Upper lobe of right lung (tissue), 1 donor: ENCODE measurements around the gene OXLD1. TPM values are rescaled to one million over a fixed set of nuclear protein-coding genes. Genes with fewer than 3 reads are reported as not detected.
A peak's percentile ranks its signal among the peaks of the same experiment; 100 is the strongest.

Experiments used
- ATAC-seq: fragments of 200-7000 bp; cut with Tn5 transposase; one replicate; pipeline ENCODE4 v1.9.1; 2020; ENCODE audit warnings: mild to moderate bottlenecking, moderate library complexity
- DNase-seq: peaks from one replicate; pipeline ENCODE4 v3.0.0-alpha.2; 2020
- H3K27ac ChIP-seq: fragments of 200-600 bp; one replicate; pipeline ENCODE4 v1.8.0; 2022
- H3K27me3 ChIP-seq: fragments of 200-600 bp; one replicate; pipeline ENCODE4 v1.8.0; 2022; ENCODE audit warnings: mild to moderate bottlenecking
- H3K36me3 ChIP-seq: fragments of 200-600 bp; one replicate; pipeline ENCODE4 v1.8.0; 2022
- H3K4me1 ChIP-seq: fragments of 200-600 bp; one replicate; pipeline ENCODE4 v1.8.0; 2022
- H3K4me3 ChIP-seq: fragments of 200-600 bp; one replicate; pipeline ENCODE4 v1.8.0; 2022; ENCODE audit warnings: mild to moderate bottlenecking
- H3K9me3 ChIP-seq: fragments of 200-600 bp; one replicate; pipeline ENCODE4 v1.8.0; 2022
- intact Hi-C: fragments of 100-400 bp; cut with DNase I; formaldehyde crosslinking; loops from one replicate; pipeline ENCODE4 v1.11.0; 2022
- total RNA-seq: library from RNA; stranded (reverse); fragmentation: NEBNext Ultra II Directional; extraction: Animal tissue kit (Norgen Biotek cat#: 25700); gene quantifications from one replicate; pipeline ENCODE4 v1.2.1, GENCODE V29; 2021
- TF ChIP-seq, protein P1 (sequence below): fragments of 200-600 bp; IDR thresholded peaks from one replicate; pipeline ENCODE4 v1.8.0; 2022; ENCODE audit warnings: antibody characterized with exemption
- donor health status: DM: no; HTN: yes; CAD: no; lungs with severe emphysema.

The OXLD1 gene
- total RNA-seq, 1 donor from 2014 or later = 26.7 TPM

DNA sequence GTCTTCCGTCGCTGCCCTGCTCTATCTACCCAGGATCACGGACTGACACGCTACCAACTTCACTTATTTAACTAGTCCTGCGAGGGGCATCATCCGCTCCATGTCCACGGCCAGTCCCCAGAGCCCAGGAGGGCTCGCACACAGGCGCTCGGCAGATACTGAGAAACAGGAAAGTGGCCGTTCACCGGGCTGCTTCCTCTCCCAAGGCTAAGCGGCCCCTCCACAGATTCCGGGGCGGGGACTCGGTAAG is 388 bp downstream of the OXLD1 start:
- Histone ChIP-seq H3K4me1 (peaks cover 25% of the 10 kb centered on the region), H3K36me3 (peaks cover 22% of the 10 kb centered on the region), H3K27me3 (no peaks in the 10 kb centered on the region), H3K27ac (peak overlapping the region; percentile 92), H3K9me3 (no peaks in the 10 kb centered on the region), H3K4me3 (peak overlapping the region; percentile 99)
- intact Hi-C loops = no loop called here
- TF ChIP-seq, protein P1, sequence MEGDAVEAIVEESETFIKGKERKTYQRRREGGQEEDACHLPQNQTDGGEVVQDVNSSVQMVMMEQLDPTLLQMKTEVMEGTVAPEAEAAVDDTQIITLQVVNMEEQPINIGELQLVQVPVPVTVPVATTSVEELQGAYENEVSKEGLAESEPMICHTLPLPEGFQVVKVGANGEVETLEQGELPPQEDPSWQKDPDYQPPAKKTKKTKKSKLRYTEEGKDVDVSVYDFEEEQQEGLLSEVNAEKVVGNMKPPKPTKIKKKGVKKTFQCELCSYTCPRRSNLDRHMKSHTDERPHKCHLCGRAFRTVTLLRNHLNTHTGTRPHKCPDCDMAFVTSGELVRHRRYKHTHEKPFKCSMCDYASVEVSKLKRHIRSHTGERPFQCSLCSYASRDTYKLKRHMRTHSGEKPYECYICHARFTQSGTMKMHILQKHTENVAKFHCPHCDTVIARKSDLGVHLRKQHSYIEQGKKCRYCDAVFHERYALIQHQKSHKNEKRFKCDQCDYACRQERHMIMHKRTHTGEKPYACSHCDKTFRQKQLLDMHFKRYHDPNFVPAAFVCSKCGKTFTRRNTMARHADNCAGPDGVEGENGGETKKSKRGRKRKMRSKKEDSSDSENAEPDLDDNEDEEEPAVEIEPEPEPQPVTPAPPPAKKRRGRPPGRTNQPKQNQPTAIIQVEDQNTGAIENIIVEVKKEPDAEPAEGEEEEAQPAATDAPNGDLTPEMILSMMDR = no peak
- DNase-seq (no peak), ATAC-seq (no peak)

DNA sequence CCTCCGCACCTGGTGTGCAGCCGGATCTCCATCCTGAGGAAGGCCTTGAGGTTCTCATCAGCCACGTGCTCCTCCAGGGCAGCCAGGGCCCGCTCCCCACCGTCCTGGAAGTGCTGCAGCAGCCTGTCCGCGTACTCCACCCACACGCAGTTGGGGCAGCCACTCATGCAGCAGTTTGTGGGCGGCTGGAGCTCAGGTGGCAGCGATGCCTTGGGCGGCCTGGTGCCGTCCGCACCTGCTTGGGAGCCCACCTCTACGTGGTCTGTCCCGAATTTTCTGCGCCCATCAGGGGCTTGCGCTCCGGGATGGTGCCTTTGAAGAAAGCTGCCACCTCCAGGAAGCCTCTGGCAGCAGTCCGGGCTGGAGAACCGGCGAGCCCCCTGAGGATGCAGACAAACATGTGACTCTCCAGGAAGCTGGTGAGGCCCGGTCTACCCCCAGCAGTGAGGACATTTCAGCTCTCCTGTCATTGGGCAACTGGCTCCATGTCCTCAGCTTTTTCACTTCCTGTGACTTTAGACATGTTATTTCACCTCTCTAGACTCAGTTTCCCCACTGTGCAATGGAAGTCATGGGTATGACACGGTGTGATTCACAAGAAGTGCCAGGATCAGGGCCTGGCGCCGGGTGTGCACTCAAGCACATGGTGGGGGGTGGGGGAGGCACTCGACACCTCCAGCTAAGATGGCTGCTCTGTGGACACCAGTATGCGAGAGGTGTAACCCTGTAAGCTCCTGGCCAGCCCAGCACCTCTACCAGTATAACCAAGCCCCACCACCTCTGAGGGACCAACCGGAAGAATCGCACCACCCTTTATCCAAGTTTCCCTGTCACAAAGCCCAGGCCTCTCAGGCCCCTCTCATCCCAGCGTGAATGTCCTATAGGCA is 957 bp downstream of the OXLD1 start:
- H3K9me3 ChIP-seq = no peaks in the 10 kb centered on the region
- H3K36me3 ChIP-seq = peaks cover 17% of the 10 kb centered on the region
- peak overlapping the region; percentile 99 for H3K4me3 ChIP-seq
- H3K4me1 ChIP-seq = peaks cover 25% of the 10 kb centered on the region
- intact Hi-C loops = no loop called here
- no peaks in the 10 kb centered on the region for H3K27me3 ChIP-seq
- DNase-seq (peak; percentile 78), ATAC-seq (peak; percentile 45)
- TF ChIP-seq, protein P1 = no peak
- peak overlapping the region; percentile 92 for H3K27ac ChIP-seq

DNA sequence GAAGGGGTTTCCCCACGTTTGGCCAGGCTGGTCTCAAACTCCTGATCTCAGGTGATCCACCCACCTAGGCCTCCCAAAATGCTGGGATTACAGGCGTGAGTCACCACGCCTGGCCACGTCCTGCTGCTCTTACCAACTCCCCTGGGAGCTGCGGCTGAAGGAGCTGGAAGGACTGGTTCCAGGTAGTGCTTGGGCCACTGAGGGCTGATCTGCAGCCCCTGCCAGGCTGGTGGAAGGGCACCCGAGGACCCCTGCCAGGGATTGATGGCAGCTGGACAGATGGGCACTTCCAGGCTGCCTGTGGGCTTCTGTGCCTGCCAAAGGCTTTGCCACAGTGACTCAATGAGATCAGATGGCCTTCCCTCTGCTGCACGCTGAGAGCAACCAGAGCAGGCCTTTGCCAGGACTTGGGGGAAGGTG is 2.3 kb downstream of the OXLD1 start:
- no peak for DNase-seq
- intact Hi-C loops = no loop called here
- TF ChIP-seq, protein P1 = no peak
- Histone ChIP-seq H3K4me3 (no peak overlapping the region), H3K9me3 (no peaks in the 10 kb centered on the region), H3K36me3 (peaks cover 6% of the 10 kb centered on the region), H3K4me1 (peaks cover 25% of the 10 kb centered on the region), H3K27me3 (no peaks in the 10 kb centered on the region), H3K27ac (no peak overlapping the region)
- ATAC-seq = no peak

DNA sequence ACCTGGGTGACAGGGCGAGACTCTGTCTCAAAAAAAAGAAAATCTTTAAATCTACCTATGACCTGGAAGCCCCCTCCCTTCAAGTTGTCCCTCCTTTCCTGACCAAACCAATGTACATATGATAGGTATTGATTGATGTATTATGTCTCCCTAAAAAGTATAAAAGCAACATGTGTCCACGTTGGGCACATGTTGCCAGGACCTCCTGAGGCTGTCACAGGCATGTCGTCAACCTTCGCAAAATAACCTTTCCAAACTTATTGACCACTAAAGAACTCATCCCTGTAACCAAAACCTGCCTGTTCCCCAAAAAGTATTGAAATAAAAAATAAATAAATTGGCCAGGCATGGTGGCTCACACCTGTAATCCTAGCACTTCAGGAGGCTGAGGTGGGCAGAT is 4.4 kb downstream of the OXLD1 start:
- Histone ChIP-seq H3K27ac (no peak overlapping the region), H3K4me3 (no peak overlapping the region), H3K27me3 (no peaks in the 10 kb centered on the region), H3K4me1 (peaks cover 13% of the 10 kb centered on the region), H3K36me3 (no peaks in the 10 kb centered on the region), H3K9me3 (no peaks in the 10 kb centered on the region)
- TF ChIP-seq, protein P1 = no peak
- intact Hi-C loops = no loop called here
- DNase-seq = no peak
- no peak for ATAC-seq

DNA sequence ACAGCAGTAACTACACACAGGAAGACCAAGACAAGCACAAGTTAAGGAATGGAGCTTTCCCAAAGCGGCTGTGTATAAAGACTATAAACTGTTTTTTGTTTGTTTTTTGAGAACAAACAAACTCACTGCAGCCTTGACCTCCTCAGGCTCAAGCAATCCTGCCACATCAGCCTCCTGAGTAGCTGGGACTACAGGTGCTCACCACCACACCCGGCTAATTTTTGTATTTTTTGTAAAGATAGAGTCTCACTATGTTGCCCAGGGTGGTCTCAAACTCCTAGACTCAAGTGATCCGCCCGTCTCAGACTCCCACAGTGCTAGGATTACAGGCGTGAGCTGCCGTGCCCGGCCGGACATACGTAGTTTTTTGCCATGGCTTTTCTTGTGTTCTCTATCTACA is 6.0 kb downstream of the OXLD1 start:
- intact Hi-C loops = no loop called here
- ATAC-seq (no peak), DNase-seq (no peak)
- Histone ChIP-seq H3K36me3 (no peaks in the 10 kb centered on the region), H3K27ac (no peak overlapping the region), H3K9me3 (no peaks in the 10 kb centered on the region), H3K4me3 (no peak overlapping the region), H3K4me1 (peaks cover 8% of the 10 kb centered on the region), H3K27me3 (no peaks in the 10 kb centered on the region)
- TF ChIP-seq, protein P1 = no peak
